ENCODE measurements around the gene NT5C1A. TPM values are rescaled to one million over a fixed set of nuclear protein-coding genes. Genes with fewer than 3 reads are reported as not detected.

The NT5C1A gene
- total and polyA plus RNA-seq, 2 donors (not counting 1 experiment from before 2014, with no cell fraction given), result not detected

- Mint-ChIP-seq H3K27me3 (peaks cover 4% of the 10 kb centered on the region), H3K9me3 (ENCODE audit: insufficient read depth) (no peaks in the 10 kb centered on the region), H3K27ac (no peak overlapping the region), H3K4me1 (peaks cover 2% of the 10 kb centered on the region), H3K4me3 (no peak overlapping the region)
- intact Hi-C loops (cut with micrococcal nuclease), result no loop called here
- Histone ChIP-seq H3K4me3 (ENCODE audit: control extremely low read depth in 1 of 5, extremely low read depth in 1 of 5, insufficient read depth in 1 of 5, low read depth in 2 of 5, low read length in 4 of 5) (no peak overlapping the region), H3K27ac (ENCODE audit: low read length in 2 of 2) (no peak overlapping the region), H3K36me3 (replicated peaks in 1 of 2; ENCODE audit: control extremely low read depth in 1 of 2, control insufficient read depth in 1 of 2, extremely low read depth in 1 of 2, insufficient read depth in 2 of 2, low read length in 1 of 2) (no peaks in the 10 kb centered on the region), H3K4me1 (ENCODE audit: control insufficient read depth in 2 of 2, insufficient read depth in 2 of 2, low read length in 2 of 2) (no peaks in the 10 kb centered on the region), H3K27me3 (replicated peaks in 1 of 4; ENCODE audit: control extremely low read depth in 1 of 4, control insufficient read depth in 3 of 4, insufficient read depth in 4 of 4, low read length in 3 of 4) (peaks cover 0 to 9% (median 1%) of the 10 kb centered on the region in 4 experiments), H3K9ac (ENCODE audit: low read length) (no peak overlapping the region), H3K9me3 (ENCODE audit: control extremely low read depth in 1 of 3, control insufficient read depth in 2 of 3, insufficient read depth in 1 of 3, low read length in 2 of 3) (no peaks in the 10 kb centered on the region), H2AFZ (ENCODE audit: insufficient read depth, low read depth, low read length, poor library complexity, severe bottlenecking) (no peak overlapping the region), H3K4me2 (replicated peaks; ENCODE audit: low read depth, low read length, poor library complexity, severe bottlenecking) (no peak overlapping the region), H3K79me2 (ENCODE audit: control insufficient read depth, insufficient read depth, low read length) (no peaks in the 10 kb centered on the region), H4K20me1 (ENCODE audit: control insufficient read depth, insufficient read depth, low read length, poor library complexity, severe bottlenecking) (no peaks in the 10 kb centered on the region)
- no peak for TF ChIP-seq CTCF (IDR thresholded peaks at IDR 0.05)
- no peak for TF ChIP-seq EZH2 (IDR thresholded peaks at IDR 0.05; ENCODE audit: borderline replicate concordance, insufficient read depth, low read depth, low read length, poor library complexity, severe bottlenecking)
- 95% methylated on average over 3 of the region's 8 CpGs for WGBS (ENCODE audit: insufficient coverage)
- POLR2A ChIA-PET, result no interaction called here
- CTCF ChIA-PET, result interaction anchor here (2.6 kb wide), 1 partner anchor 11 kb away, joined by 14 read pairs; no protein-coding TSS in a partner anchor
- ATAC-seq (ENCODE audit: low read depth) (no peak), DNase-seq (no peak)
These were observed 8.3 kb downstream of the NT5C1A start for GRCh38 chr1:39663559-39663958.

- Histone ChIP-seq H3K4me3 (ENCODE audit: control extremely low read depth in 1 of 5, extremely low read depth in 1 of 5, insufficient read depth in 1 of 5, low read depth in 2 of 5, low read length in 4 of 5) (no peak overlapping the region), H2AFZ (ENCODE audit: insufficient read depth, low read depth, low read length, poor library complexity, severe bottlenecking) (no peak overlapping the region), H3K27me3 (replicated peaks in 1 of 4; ENCODE audit: control extremely low read depth in 1 of 4, control insufficient read depth in 3 of 4, insufficient read depth in 4 of 4, low read length in 3 of 4) (peaks cover 0 to 9% (median 1%) of the 10 kb centered on the region in 4 experiments), H3K27ac (ENCODE audit: low read length in 2 of 2) (no peak overlapping the region), H3K36me3 (replicated peaks in 1 of 2; ENCODE audit: control extremely low read depth in 1 of 2, control insufficient read depth in 1 of 2, extremely low read depth in 1 of 2, insufficient read depth in 2 of 2, low read length in 1 of 2) (no peaks in the 10 kb centered on the region), H3K9me3 (ENCODE audit: control extremely low read depth in 1 of 3, control insufficient read depth in 2 of 3, insufficient read depth in 1 of 3, low read length in 2 of 3) (no peaks in the 10 kb centered on the region), H3K9ac (ENCODE audit: low read length) (no peak overlapping the region), H3K79me2 (ENCODE audit: control insufficient read depth, insufficient read depth, low read length) (no peaks in the 10 kb centered on the region), H3K4me2 (replicated peaks; ENCODE audit: low read depth, low read length, poor library complexity, severe bottlenecking) (no peak overlapping the region), H3K4me1 (ENCODE audit: control insufficient read depth in 2 of 2, insufficient read depth in 2 of 2, low read length in 2 of 2) (peaks cover 0 to 2% of the 10 kb centered on the region in 2 donors), H4K20me1 (ENCODE audit: control insufficient read depth, insufficient read depth, low read length, poor library complexity, severe bottlenecking) (no peaks in the 10 kb centered on the region)
- POLR2A ChIA-PET, result no interaction called here
- ATAC-seq (ENCODE audit: low read depth) (no peak), DNase-seq (no peak)
- WGBS (ENCODE audit: insufficient coverage), result no CpG with 5 or more reads among the region's 1 CpG
- H3K4me3 Mint-ChIP-seq, result no peak overlapping the region
- TF ChIP-seq EZH2 (IDR thresholded peaks at IDR 0.05; ENCODE audit: borderline replicate concordance, insufficient read depth, low read depth, low read length, poor library complexity, severe bottlenecking), result no peak
- TF ChIP-seq CTCF (IDR thresholded peaks at IDR 0.05), result no peak
- peaks cover 3% of the 10 kb centered on the region for H3K4me1 Mint-ChIP-seq
- no peak overlapping the region for H3K27ac Mint-ChIP-seq
- intact Hi-C loops (cut with micrococcal nuclease), result no loop called here
- CTCF ChIA-PET, result interaction anchor here (1.9 to 2.6 kb wide), 2 partner anchors 10 to 57 kb away, joined by 4 to 14 read pairs; no protein-coding TSS in a partner anchor
- H3K27me3 Mint-ChIP-seq, result no peaks in the 10 kb centered on the region
- no peaks in the 10 kb centered on the region for H3K9me3 Mint-ChIP-seq (ENCODE audit: insufficient read depth)
These were observed 9.0 kb downstream of the NT5C1A start for GRCh38 chr1:39662861-39663260.
